Liver (tissue), 9 donors: ENCODE data around the gene DNAJC22. TPM values are rescaled to one million over a fixed set of nuclear protein-coding genes. Genes with fewer than 3 reads are reported as not detected.
A peak's percentile ranks its signal among the peaks of the same experiment; 100 is the strongest.

Source experiments
- DNase-seq: peaks from one replicate; pipeline ENCODE4 v3.0.0-alpha.2; 2017; ENCODE audit warnings: low spot score
- H3K27ac ChIP-seq, 2 donors: one replicate each; pipeline ENCODE4 v1.7.0; 2013; ENCODE audit warnings: inconsistent platforms in 2 of 2, low read length in 2 of 2, control low read depth in 1 of 2, low read depth in 1 of 2, mild to moderate bottlenecking in 1 of 2
- H3K27me3 ChIP-seq, 4 donors: one replicate each; pipeline versions ENCODE4 v1.6.1 to v1.7.0; 2013; ENCODE audit warnings: low read length in 3 of 4, inconsistent platforms in 1 of 4, mild to moderate bottlenecking in 1 of 4, moderate library complexity in 1 of 4; ENCODE audit not compliant: control insufficient read depth in 4 of 4, insufficient read depth in 4 of 4
- H3K36me3 ChIP-seq, 4 donors: one replicate each; pipeline versions ENCODE4 v1.6.1 to v1.7.0; 2013; ENCODE audit warnings: low read length in 3 of 4, mild to moderate bottlenecking in 3 of 4, low read depth in 1 of 4, moderate library complexity in 1 of 4; ENCODE audit not compliant: control insufficient read depth in 4 of 4, insufficient read depth in 3 of 4
- H3K4me1 ChIP-seq, 4 donors: one replicate each; pipeline versions ENCODE4 v1.6.1 to v1.7.0; 2013; ENCODE audit warnings: low read length in 3 of 4, mild to moderate bottlenecking in 3 of 4, moderate library complexity in 1 of 4; ENCODE audit not compliant: control insufficient read depth in 4 of 4, insufficient read depth in 4 of 4
- H3K4me3 ChIP-seq, 3 donors: one replicate each; pipeline versions ENCODE4 v1.6.1 to v1.7.0; 2013; ENCODE audit warnings: low read length in 3 of 3, control low read depth in 1 of 3, low read depth in 1 of 3, mild to moderate bottlenecking in 1 of 3
- H3K9ac ChIP-seq, 2 donors: one replicate each; pipeline ENCODE4 v1.7.0; 2013; ENCODE audit warnings: low read length in 2 of 2, mild to moderate bottlenecking in 2 of 2, moderate library complexity in 2 of 2, control low read depth in 1 of 2, low read depth in 1 of 2
- H3K9me3 ChIP-seq, 4 donors: one replicate each; pipeline versions ENCODE4 v1.6.1 to v1.7.0; 2013; ENCODE audit warnings: low read length in 3 of 4; ENCODE audit not compliant: control insufficient read depth in 4 of 4
- EGR1 ChIP-seq, 2 donors: IDR thresholded peaks; 2 replicates each; pipeline ENCODE4 v1.6.1; 2016 to 2018; ENCODE audit warnings: antibody characterized with exemption in 2 of 2, low read depth in 2 of 2
- FOXA1 ChIP-seq: IDR thresholded peaks from 2 replicates; pipeline ENCODE4 v1.6.1; 2016; ENCODE audit warnings: antibody characterized with exemption
- FOXA2 ChIP-seq: IDR thresholded peaks from 2 replicates; pipeline ENCODE4 v1.6.1; 2016; ENCODE audit warnings: antibody characterized with exemption
- GABPA ChIP-seq, 2 donors: IDR thresholded peaks in 1 of 2; conservative IDR thresholded peaks in 1 of 2; 2 replicates each; pipeline ENCODE4 v1.6.1; 2016; ENCODE audit warnings: antibody characterized with exemption in 2 of 2, mild to moderate bottlenecking in 1 of 2, moderate library complexity in 1 of 2
- HNF4A ChIP-seq, 2 donors: conservative IDR thresholded peaks; 2 replicates each; pipeline ENCODE4 v1.6.1; 2016; ENCODE audit warnings: antibody characterized with exemption in 2 of 2, mild to moderate bottlenecking in 2 of 2
- HNF4G ChIP-seq: IDR thresholded peaks from 2 replicates; pipeline ENCODE4 v1.6.1; 2016; ENCODE audit warnings: antibody characterized with exemption
- JUND ChIP-seq, 2 donors: IDR thresholded peaks; 2 replicates each; pipeline ENCODE4 v1.6.1; 2016; ENCODE audit warnings: antibody characterized with exemption in 2 of 2
- NR2F2 ChIP-seq: IDR thresholded peaks from 2 replicates; pipeline ENCODE4 v1.6.1; 2016; ENCODE audit warnings: antibody characterized with exemption
- RAD21 ChIP-seq, 2 donors: IDR thresholded peaks; 2 replicates each; pipeline ENCODE4 v1.6.1; 2016; ENCODE audit warnings: antibody characterized with exemption in 2 of 2, mild to moderate bottlenecking in 2 of 2
- RXRA ChIP-seq, 2 donors: IDR thresholded peaks; 2 replicates each; pipeline ENCODE4 v1.6.1; 2017 to 2018; ENCODE audit warnings: antibody characterized with exemption in 2 of 2, mild to moderate bottlenecking in 1 of 2
- SP1 ChIP-seq: IDR thresholded peaks from 2 replicates; pipeline ENCODE4 v1.6.1; 2018; ENCODE audit warnings: antibody characterized with exemption, mild to moderate bottlenecking
- TAF1 ChIP-seq: conservative IDR thresholded peaks from 2 replicates; pipeline ENCODE4 v1.6.1; 2016; ENCODE audit warnings: antibody characterized with exemption, mild to moderate bottlenecking
- YY1 ChIP-seq: IDR thresholded peaks from 2 replicates; pipeline ENCODE4 v1.6.1; 2016; ENCODE audit warnings: antibody characterized with exemption, mild to moderate bottlenecking
- WGBS: extraction: QIAGEN DNeasy Blood & Tissue Kit; methylation state at CpG from one replicate; pipeline ENCODE4 v1.1.7; 2013; 5-methylcytosine and 5-hydroxymethylcytosine counted together
- polyA plus RNA-seq, 2 donors: library from polyadenylated mRNA; stranded (reverse) in 1 of 2; unstranded in 1 of 2; fragments of 200-250 nt in 1 of 2; fragments of >200 nt in 1 of 2; fragmentation: Nextera tagmentation in 1 of 2; extraction: Ambion mirVana in 1 of 2; gene quantifications; one replicate each; pipeline versions ENCODE4 v1.2.1 to v1.2.3, GENCODE V29; 2013 to 2015
- total RNA-seq, 2 donors: library from RNA; depleted of rRNA; stranded (reverse); fragments of >200 nt; gene quantifications; one replicate each; pipeline ENCODE4 v1.2.3, GENCODE V29; 2014
- TF ChIP-seq, protein P1 (sequence below): IDR thresholded peaks from 2 replicates; pipeline ENCODE4 v1.6.1; 2016; ENCODE audit warnings: antibody characterized with exemption
- TF ChIP-seq, protein P2 (sequence below): fragments of 150-350 bp; IDR thresholded peaks from 2 replicates; pipeline ENCODE4 v1.5.1; 2017; ENCODE audit warnings: improper control_type of control experiment, low read depth, low read length; ENCODE audit not compliant: missing input control
- TF ChIP-seq, protein P3 (sequence below): IDR thresholded peaks from 2 replicates; pipeline ENCODE4 v1.6.1; 2016; ENCODE audit warnings: antibody characterized with exemption
- TF ChIP-seq, protein P4 (sequence below): IDR thresholded peaks from 2 replicates; pipeline ENCODE4 v1.6.1; 2016; ENCODE audit warnings: antibody characterized with exemption
- TF ChIP-seq, protein P5 (sequence below): IDR thresholded peaks from 2 replicates; pipeline ENCODE4 v1.6.1; 2016; ENCODE audit warnings: antibody characterized with exemption, mild to moderate bottlenecking
- donor health status: healthy.
- donor health status: healthy.
- donor health status: healthy.
- donor health status: healthy.
- donor health status: healthy.

Gene DNAJC22
- total and polyA plus RNA-seq, 4 donors = 16.6 to 49.4 (median 28.2) TPM

DNA sequence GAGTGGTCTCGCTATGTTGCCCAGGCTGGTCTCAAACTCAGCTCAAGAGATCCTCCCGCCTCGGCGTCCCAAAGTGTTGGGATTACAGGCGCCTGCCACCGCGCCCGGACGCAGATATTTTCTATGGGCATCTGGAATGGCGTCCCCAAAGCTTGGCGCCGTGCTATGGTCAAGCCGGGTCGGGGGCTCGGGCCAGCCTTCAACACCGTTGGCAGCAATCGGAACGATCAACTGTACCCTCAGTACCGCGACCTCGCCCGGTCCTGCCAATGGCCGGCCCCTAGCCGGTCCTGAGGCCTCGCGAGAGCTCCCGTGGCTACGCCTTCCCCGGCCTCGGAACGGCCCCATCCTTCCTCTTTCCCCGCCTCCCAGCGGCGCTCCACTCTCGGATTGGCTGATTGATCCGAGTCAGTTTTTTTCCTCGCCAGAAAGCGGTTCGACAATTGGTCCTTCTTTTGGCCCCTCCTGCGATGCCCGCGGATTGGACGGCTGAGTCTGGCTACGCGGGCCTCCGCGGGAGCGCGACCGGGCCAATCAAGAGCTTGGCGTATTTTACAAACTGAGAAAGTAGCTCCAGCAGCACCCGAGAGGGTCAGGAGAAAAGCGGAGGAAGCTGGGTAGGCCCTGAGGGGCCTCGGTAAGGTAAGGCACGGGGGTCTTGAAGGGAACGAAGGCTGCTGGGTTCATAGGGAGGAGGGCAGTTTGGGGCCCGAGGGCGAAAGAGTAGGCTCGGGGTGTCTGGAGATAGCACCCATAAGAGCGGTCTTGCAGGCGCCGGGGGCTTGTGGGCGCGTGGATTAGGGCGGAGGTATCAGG lies 23.8 kb upstream of the DNAJC22 start, which contains the start of gene TROAP:
Gene TROAP (plus strand): TSS at position 548 of the 816 bp plus-strand sequence. CDS start 354 bp downstream, outside the sequence.
- Histone ChIP-seq H3K4me1 (peaks cover 2 to 14% (median 10%) of the 10 kb centered on the region in 4 donors), H3K36me3 (no peaks in the 10 kb centered on the region), H3K27me3 (no peaks in the 10 kb centered on the region), H3K9ac (no peak within 1 kb of the TSS), H3K27ac (no peak within 1 kb of the TSS), H3K9me3 (no peaks in the 10 kb centered on the region), H3K4me3 (peak within 1 kb of the TSS; percentile 67 to 89 (median 70))
- 2% methylated on average over 65 of the region's 65 CpGs for WGBS
- TF ChIP-seq RAD21 (IDR thresholded peaks at IDR 0.05) (no peak), SP1 (peak; percentile 94), YY1 (peak; percentile 93), TAF1 (no peak), RXRA (IDR thresholded peaks at IDR 0.05) (no peak), GABPA (IDR thresholded peaks at IDR 0.05 in 1 of 2, conservative IDR thresholded peaks at IDR 0.05 in 1 of 2) (peak in 1 of 2 donors; percentile 66), JUND (IDR thresholded peaks at IDR 0.05) (no peak), FOXA1 (no peak)
- TF ChIP-seq, protein P1, sequence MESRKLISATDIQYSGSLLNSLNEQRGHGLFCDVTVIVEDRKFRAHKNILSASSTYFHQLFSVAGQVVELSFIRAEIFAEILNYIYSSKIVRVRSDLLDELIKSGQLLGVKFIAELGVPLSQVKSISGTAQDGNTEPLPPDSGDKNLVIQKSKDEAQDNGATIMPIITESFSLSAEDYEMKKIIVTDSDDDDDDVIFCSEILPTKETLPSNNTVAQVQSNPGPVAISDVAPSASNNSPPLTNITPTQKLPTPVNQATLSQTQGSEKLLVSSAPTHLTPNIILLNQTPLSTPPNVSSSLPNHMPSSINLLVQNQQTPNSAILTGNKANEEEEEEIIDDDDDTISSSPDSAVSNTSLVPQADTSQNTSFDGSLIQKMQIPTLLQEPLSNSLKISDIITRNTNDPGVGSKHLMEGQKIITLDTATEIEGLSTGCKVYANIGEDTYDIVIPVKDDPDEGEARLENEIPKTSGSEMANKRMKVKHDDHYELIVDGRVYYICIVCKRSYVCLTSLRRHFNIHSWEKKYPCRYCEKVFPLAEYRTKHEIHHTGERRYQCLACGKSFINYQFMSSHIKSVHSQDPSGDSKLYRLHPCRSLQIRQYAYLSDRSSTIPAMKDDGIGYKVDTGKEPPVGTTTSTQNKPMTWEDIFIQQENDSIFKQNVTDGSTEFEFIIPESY = peak; percentile 99
- TF ChIP-seq, protein P2, sequence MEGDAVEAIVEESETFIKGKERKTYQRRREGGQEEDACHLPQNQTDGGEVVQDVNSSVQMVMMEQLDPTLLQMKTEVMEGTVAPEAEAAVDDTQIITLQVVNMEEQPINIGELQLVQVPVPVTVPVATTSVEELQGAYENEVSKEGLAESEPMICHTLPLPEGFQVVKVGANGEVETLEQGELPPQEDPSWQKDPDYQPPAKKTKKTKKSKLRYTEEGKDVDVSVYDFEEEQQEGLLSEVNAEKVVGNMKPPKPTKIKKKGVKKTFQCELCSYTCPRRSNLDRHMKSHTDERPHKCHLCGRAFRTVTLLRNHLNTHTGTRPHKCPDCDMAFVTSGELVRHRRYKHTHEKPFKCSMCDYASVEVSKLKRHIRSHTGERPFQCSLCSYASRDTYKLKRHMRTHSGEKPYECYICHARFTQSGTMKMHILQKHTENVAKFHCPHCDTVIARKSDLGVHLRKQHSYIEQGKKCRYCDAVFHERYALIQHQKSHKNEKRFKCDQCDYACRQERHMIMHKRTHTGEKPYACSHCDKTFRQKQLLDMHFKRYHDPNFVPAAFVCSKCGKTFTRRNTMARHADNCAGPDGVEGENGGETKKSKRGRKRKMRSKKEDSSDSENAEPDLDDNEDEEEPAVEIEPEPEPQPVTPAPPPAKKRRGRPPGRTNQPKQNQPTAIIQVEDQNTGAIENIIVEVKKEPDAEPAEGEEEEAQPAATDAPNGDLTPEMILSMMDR = no peak
- DNase-seq = peak; percentile 95

DNA sequence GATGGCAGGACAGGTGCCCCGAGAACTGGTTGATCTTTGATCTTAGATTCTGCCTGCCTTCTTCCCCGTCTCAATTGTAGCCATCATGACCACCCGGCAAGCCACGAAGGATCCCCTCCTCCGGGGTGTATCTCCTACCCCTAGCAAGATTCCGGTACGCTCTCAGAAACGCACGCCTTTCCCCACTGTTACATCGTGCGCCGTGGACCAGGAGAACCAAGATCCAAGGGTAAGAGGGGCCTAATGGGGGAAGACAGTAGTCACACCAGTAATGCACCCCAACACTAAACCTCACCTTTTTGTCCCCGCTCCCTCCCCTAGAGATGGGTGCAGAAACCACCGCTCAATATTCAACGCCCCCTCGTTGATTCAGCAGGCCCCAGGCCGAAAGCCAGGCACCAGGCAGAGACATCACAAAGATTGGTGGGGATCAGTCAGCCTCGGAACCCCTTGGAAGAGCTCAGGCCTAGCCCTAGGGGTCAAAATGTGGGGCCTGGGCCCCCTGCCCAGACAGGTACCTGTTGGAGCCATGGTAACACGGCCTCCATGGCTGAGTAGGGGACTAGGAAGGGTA lies 23.1 kb upstream of the DNAJC22 start:
- H3K9ac ChIP-seq = no peak overlapping the region
- H3K27ac ChIP-seq = no peak overlapping the region
- peaks cover 2 to 14% (median 10%) of the 10 kb centered on the region in 4 donors for H3K4me1 ChIP-seq
- no peaks in the 10 kb centered on the region for H3K36me3 ChIP-seq
- 18% methylated on average over 19 of the region's 19 CpGs for WGBS
- H3K4me3 ChIP-seq = peak overlapping the region in 2 of 3 donors; percentile 54 to 70
- DNase-seq = no peak
- H3K9me3 ChIP-seq = no peaks in the 10 kb centered on the region
- no peaks in the 10 kb centered on the region for H3K27me3 ChIP-seq
- TF ChIP-seq NR2F2 = no peak
- TF ChIP-seq, protein P3, sequence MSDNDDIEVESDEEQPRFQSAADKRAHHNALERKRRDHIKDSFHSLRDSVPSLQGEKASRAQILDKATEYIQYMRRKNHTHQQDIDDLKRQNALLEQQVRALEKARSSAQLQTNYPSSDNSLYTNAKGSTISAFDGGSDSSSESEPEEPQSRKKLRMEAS = no peak
- TF ChIP-seq, protein P1 = no peak
- TF ChIP-seq GABPA (IDR thresholded peaks at IDR 0.05 in 1 of 2, conservative IDR thresholded peaks at IDR 0.05 in 1 of 2) = no peak
- no peak for TF ChIP-seq JUND (IDR thresholded peaks at IDR 0.05)
- TF ChIP-seq, protein P4, sequence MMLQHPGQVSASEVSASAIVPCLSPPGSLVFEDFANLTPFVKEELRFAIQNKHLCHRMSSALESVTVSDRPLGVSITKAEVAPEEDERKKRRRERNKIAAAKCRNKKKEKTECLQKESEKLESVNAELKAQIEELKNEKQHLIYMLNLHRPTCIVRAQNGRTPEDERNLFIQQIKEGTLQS = no peak
- no peak for TF ChIP-seq YY1
- TF ChIP-seq RAD21 (IDR thresholded peaks at IDR 0.05) = no peak
- TF ChIP-seq, protein P5, sequence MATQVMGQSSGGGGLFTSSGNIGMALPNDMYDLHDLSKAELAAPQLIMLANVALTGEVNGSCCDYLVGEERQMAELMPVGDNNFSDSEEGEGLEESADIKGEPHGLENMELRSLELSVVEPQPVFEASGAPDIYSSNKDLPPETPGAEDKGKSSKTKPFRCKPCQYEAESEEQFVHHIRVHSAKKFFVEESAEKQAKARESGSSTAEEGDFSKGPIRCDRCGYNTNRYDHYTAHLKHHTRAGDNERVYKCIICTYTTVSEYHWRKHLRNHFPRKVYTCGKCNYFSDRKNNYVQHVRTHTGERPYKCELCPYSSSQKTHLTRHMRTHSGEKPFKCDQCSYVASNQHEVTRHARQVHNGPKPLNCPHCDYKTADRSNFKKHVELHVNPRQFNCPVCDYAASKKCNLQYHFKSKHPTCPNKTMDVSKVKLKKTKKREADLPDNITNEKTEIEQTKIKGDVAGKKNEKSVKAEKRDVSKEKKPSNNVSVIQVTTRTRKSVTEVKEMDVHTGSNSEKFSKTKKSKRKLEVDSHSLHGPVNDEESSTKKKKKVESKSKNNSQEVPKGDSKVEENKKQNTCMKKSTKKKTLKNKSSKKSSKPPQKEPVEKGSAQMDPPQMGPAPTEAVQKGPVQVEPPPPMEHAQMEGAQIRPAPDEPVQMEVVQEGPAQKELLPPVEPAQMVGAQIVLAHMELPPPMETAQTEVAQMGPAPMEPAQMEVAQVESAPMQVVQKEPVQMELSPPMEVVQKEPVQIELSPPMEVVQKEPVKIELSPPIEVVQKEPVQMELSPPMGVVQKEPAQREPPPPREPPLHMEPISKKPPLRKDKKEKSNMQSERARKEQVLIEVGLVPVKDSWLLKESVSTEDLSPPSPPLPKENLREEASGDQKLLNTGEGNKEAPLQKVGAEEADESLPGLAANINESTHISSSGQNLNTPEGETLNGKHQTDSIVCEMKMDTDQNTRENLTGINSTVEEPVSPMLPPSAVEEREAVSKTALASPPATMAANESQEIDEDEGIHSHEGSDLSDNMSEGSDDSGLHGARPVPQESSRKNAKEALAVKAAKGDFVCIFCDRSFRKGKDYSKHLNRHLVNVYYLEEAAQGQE = no peak
- TF ChIP-seq TAF1 = no peak
- no peak for TF ChIP-seq RXRA (IDR thresholded peaks at IDR 0.05)
- TF ChIP-seq HNF4G = no peak
- no peak for TF ChIP-seq FOXA2
- TF ChIP-seq EGR1 (IDR thresholded peaks at IDR 0.05; ENCODE audit: low read depth in 2 of 2) = no peak
- TF ChIP-seq HNF4A (conservative IDR thresholded peaks at IDR 0.05) = no peak
